K562 (cell line): ENCODE data around the gene C17orf50. TPM values are rescaled to one million over a fixed set of nuclear protein-coding genes. Genes with fewer than 3 reads are reported as not detected.
A peak's percentile ranks its signal among the peaks of the same experiment; 100 is the strongest.

ENCODE experiments used
- AFF1 ChIP-seq, 2 experiments: fragments of 450-650 bp; IDR thresholded peaks; 2 replicates each; pipeline ENCODE4 v1.6.1; 2018; ENCODE audit warnings: mild to moderate bottlenecking in 2 of 2, low read depth in 1 of 2; ENCODE audit not compliant: partially characterized antibody in 2 of 2
- DDX20 ChIP-seq: fragments of 450-650 bp; IDR thresholded peaks from 2 replicates; pipeline ENCODE4 v1.6.1; 2016; ENCODE audit warnings: missing genetic modification characterization, low read depth, mild to moderate bottlenecking, missing compliant biosample characterization, moderate library complexity
- FOXK2 ChIP-seq, 2 experiments: fragments of 450-650 bp; IDR thresholded peaks in 1 of 2; conservative IDR thresholded peaks in 1 of 2; 2 replicates each; pipeline ENCODE4 v1.6.1; 2016; ENCODE audit warnings: low read depth in 2 of 2, mild to moderate bottlenecking in 1 of 2
- GTF2B ChIP-seq: IDR thresholded peaks from 2 replicates; pipeline ENCODE4 v1.6.1; 2011; ENCODE audit not compliant: insufficient read length; ENCODE audit errors: extremely low read depth
- ILK ChIP-seq: fragments of 450-650 bp; IDR thresholded peaks from 2 replicates; pipeline ENCODE4 v1.6.1; 2016; ENCODE audit warnings: missing genetic modification characterization, low read depth, mild to moderate bottlenecking, missing compliant biosample characterization, moderate library complexity, borderline replicate concordance
- IRF9 ChIP-seq: fragments of 450-650 bp; IDR thresholded peaks from 2 replicates; pipeline ENCODE4 v1.6.1; 2016; ENCODE audit warnings: missing biosample characterization, missing genetic modification characterization
- MTA3 ChIP-seq: fragments of 450-650 bp; formaldehyde crosslinking; IDR thresholded peaks from 2 replicates; pipeline ENCODE4 v1.6.1; 2017; ENCODE audit warnings: mild to moderate bottlenecking, borderline replicate concordance
- NCOA4 ChIP-seq: fragments of 450-650 bp; IDR thresholded peaks from 2 replicates; pipeline ENCODE4 v1.6.1; 2018; ENCODE audit warnings: mild to moderate bottlenecking; ENCODE audit not compliant: partially characterized antibody
- POLR2AphosphoS5 ChIP-seq: IDR thresholded peaks from 2 replicates; pipeline ENCODE4 v1.6.1; 2011; ENCODE audit warnings: mild to moderate bottlenecking, low read depth, low read length, moderate library complexity; ENCODE audit not compliant: control insufficient read depth, insufficient read depth
- RAD21 ChIP-seq, 2 experiments: fragments of 250-450 bp in 1 of 2; fragments of 450-650 bp in 1 of 2; sonication (Bioruptor Pico) in 1 of 2; formaldehyde crosslinking in 1 of 2; IDR thresholded peaks in 1 of 2; conservative IDR thresholded peaks in 1 of 2; 2 replicates each; pipeline versions ENCODE4 v1.4.0 to v1.8.0; 2020 to 2022; ENCODE audit warnings: mild to moderate bottlenecking in 2 of 2, moderate library complexity in 1 of 2
- RB1 ChIP-seq: fragments of 450-650 bp; IDR thresholded peaks from 2 replicates; pipeline ENCODE4 v1.6.1; 2017; ENCODE audit warnings: low read depth, mild to moderate bottlenecking
- RNF219 ChIP-seq: fragments of 250-450 bp; sonication (Bioruptor Pico); IDR thresholded peaks from 2 replicates; pipeline ENCODE4 v1.5.0; 2022; ENCODE audit warnings: mild to moderate bottlenecking
- TCF15 ChIP-seq: fragments of 250-450 bp; sonication (Bioruptor Pico); IDR thresholded peaks from 2 replicates; pipeline ENCODE4 v1.8.0; 2022; ENCODE audit warnings: moderate library complexity, mild to moderate bottlenecking, inconsistent platforms
- XRCC4 ChIP-seq: IDR thresholded peaks from one replicate; pipeline ENCODE4 v1.6.1; 2011; ENCODE audit not compliant: insufficient read depth, insufficient read length; ENCODE audit errors: extremely low read depth
- ZBTB9 ChIP-seq: fragments of 450-650 bp; formaldehyde crosslinking; IDR thresholded peaks from 2 replicates; pipeline ENCODE4 v1.4.0; 2020; ENCODE audit warnings: mild to moderate bottlenecking, moderate library complexity
- ZFP36 ChIP-seq: fragments of 150-350 bp; IDR thresholded peaks from 2 replicates; pipeline ENCODE4 v1.6.1; 2018; ENCODE audit warnings: low read length, low read depth; ENCODE audit not compliant: partially characterized antibody
- ZNF57 ChIP-seq: fragments of 450-650 bp; formaldehyde crosslinking; IDR thresholded peaks from 2 replicates; pipeline ENCODE4 v1.4.0; 2020; ENCODE audit warnings: mild to moderate bottlenecking, moderate library complexity
- polyA plus RNA-seq, 8 experiments: library from polyadenylated mRNA; depleted of rRNA in 4 of 8; stranded (reverse) in 5 of 8; unstranded in 3 of 8; fragments of >200 nt; fragmentation: Nextera tagmentation in 2 of 8; fragmentation: Illumina TruSeq in 1 of 8; extraction: Ambion mirVana in 2 of 8; extraction: Trizol in 1 of 8; gene quantifications; 2 replicates each; pipeline versions ENCODE4 v1.2.1 to v1.2.3, GENCODE V29; 2011 to 2014; ENCODE audit warnings: inconsistent platforms in 1 of 8, missing spikeins in 1 of 8
- total RNA-seq, 7 experiments: library from RNA; depleted of rRNA in 6 of 7; stranded (reverse); fragments of >200 nt in 6 of 7; fragmentation: Illumina TruSeq in 2 of 7; extraction: Trizol in 2 of 7; gene quantifications; 2 replicates each; pipeline versions ENCODE4 v1.2.1 to v1.2.3, GENCODE V29; 2011 to 2021; ENCODE audit warnings: low replicate concordance in 1 of 7

C17orf50 gene
- total and polyA plus RNA-seq, 9 of the 15 experiments (the other 6 are each of a cell fraction or from before 2014, with no cell fraction given), result not detected

- TF ChIP-seq AFF1 (IDR thresholded peaks at IDR 0.05; ENCODE audit: low read depth in 1 of 2, partially characterized antibody in 2 of 2) (no peak), GTF2B (no peak), ZNF57 (CRISPR knock-in tag) (no peak), RNF219 (CRISPR knock-in tag) (no peak), RAD21 (CRISPR knock-in tag; conservative IDR thresholded peaks at IDR 0.05 in 1 of 2, IDR thresholded peaks at IDR 0.05 in 1 of 2) (peak; percentile 74 to 94), TCF15 (no peak), ZFP36 (peak; percentile 30), XRCC4 (no peak), MTA3 (0 out of 2 replicates have a peak, but pooled peaks have one; percentile 24), RB1 (peak; percentile 29; the same call in 1 of the 2 replicates), DDX20 (tag) (no peak), ILK (no peak), IRF9 (tag) (no peak), ZBTB9 (CRISPR knock-in tag) (no peak), NCOA4 (no peak), POLR2AphosphoS5 (no peak), FOXK2 (conservative IDR thresholded peaks at IDR 0.05 in 1 of 2, IDR thresholded peaks at IDR 0.05 in 1 of 2; ENCODE audit: low read depth in 2 of 2) (0 out of 4 replicates have a peak, but pooled peaks of 1 of the 2 experiments have one; percentile 23)
These were observed 44.0 kb downstream of the C17orf50 start (continued) for GRCh38 chr17:35804658-35805192.
